ENCODE results near the gene CFAP74.
"Not testable (repeated sequence)": the region's sequence is repeated elsewhere in the genome, so short reads cannot be mapped to it uniquely, and the experiment has no call there.

CFAP74 gene

DNA sequence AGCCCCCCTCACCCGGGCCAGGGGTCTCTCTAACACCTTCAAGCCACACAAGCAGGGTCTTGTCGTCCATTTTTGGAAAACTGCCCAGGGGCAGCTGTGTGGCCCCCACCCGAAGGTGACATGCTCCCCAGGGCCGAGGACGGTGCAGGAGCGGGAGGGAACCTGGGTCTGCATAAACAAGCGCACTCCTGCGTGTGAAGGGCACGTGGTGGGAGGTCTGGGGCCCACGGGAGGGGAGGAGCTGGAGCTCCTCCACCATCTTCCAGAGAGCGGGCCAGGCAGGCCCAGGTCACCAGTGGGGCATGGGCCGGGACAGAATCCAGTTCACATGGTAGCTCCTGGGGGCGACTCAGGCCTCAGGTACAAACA lies 16.5 kb downstream of the CFAP74 start:
- DNase-seq (ENCODE audit: low spot score): no peak

DNA sequence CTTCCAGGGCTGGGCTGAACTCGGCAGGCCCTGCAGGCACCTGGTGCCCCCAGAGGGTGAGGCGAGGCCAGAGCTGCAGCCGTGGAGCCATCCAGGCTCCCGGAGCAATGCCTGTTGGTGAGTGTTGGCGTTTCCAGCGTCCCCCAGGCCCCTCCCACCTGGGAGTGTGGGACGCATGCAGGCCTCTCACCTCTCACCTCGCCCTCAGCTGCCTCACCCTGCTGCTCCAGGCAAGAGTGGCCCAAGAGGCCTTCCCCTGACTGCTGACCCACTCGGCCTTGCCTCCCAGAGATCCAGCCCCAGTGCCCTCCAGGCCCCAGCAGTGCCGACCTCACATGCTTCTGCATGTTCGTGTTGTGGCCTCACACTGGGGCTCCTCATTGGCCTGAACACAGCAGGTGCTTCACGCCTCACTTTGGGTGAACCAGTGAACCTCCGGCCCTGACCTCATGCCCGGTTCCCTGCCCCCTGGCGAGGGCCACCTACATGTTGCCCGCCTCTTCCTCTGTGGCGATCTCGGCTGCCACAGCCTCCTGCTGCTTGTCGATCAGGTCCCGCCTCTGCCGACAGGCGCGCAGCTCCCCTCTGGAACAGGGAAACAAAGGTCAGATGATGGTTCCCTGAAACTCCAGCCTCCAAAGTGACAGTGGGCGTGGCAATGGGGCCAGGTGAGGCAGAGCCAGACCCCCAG lies 17.0 kb downstream of the CFAP74 start:
- DNase-seq (ENCODE audit: low spot score): no peak

GRCh38 chr1:1985375-1986050 lies 18.1 kb downstream of the CFAP74 start:
- no peak for DNase-seq (ENCODE audit: low spot score)

GRCh38 chr1:1984560-1985070 lies 19.0 kb downstream of the CFAP74 start:
- DNase-seq (ENCODE audit: low spot score): no peak

DNA sequence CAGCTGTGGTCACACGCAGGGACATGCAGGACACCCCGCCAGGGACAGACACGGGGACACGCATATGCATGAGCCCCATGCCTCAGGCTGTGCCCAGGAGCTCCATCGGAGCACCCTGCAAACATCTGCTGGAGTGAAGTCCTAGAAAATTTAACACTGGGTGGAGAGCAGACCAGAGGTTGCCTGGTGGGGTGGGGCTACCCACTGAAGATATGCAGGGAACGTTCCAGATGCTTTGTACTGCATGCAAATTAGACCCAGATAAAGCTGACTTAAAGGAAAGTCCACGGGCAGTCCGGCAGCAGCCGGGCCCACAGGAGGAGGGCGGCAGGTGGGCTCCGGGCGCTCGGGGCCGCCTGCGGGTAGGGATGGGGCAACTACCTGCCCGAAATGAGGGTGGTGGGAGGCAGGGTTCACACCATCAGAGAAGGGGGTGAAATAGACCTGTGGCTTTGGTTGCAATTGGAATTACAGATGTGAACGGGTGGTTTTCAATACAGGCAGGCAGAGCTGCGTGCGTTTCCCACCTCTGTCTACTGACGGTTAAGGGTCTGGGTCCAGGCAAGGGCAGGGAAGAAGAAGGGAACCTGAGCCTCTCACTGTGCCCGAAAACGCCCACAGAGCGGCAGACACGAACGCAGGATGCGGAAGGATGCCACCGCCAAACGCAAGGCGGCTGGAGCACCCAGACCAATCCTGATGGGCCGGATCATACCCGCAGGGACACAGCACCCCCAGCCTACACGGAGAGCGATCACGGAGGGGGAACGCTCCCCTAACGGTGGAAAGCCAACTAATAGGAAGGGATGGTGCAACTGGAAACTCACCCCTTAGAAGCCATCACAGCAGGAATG lies 21.0 kb downstream of the CFAP74 start:
- DNase-seq (ENCODE audit: low spot score): no peak

- DNase-seq (ENCODE audit: low spot score): not testable (repeated sequence)
Observed at GRCh38 chr1:1981631-1982327, 21.8 kb downstream of the CFAP74 start.

GRCh38 chr1:1981142-1981500 lies 22.5 kb downstream of the CFAP74 start:
- DNase-seq (ENCODE audit: low spot score): no peak

DNA sequence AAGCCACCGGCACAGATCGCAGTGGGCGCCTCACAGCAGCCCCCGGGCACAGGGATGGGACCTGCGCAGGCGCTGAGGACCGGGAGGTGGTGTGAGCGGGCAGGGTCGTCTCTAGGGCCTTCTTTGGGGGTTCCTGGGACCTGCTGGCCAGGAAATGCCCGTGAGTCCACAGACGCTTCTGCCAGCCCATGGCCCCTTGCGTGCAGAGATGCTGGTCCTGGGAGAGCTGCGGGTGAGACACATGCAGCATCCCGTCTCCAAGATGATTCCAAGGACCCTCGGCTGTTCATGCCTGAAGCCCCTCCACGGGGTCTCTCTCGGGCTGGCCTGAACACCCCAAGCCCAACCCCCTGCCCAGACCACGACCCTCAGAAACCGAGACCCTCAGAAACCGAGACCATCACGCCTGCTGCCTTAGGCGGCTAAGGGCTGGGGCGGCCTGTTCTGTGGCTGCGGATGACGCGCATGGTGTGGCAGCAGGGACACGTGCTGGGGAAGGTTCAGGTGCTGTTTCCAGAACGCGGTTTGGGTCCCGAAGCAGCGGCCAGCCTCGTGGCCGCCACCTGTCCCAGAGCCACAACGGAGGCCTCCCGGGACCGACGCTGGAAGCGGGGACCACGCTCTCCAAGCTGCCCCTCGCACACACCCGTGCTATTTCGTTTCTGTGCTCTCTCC lies 23.0 kb downstream of the CFAP74 start:
- no peak for DNase-seq (ENCODE audit: low spot score)

GRCh38 chr1:1979482-1980165 lies 24.0 kb downstream of the CFAP74 start:
- DNase-seq (ENCODE audit: low spot score): no peak

DNA sequence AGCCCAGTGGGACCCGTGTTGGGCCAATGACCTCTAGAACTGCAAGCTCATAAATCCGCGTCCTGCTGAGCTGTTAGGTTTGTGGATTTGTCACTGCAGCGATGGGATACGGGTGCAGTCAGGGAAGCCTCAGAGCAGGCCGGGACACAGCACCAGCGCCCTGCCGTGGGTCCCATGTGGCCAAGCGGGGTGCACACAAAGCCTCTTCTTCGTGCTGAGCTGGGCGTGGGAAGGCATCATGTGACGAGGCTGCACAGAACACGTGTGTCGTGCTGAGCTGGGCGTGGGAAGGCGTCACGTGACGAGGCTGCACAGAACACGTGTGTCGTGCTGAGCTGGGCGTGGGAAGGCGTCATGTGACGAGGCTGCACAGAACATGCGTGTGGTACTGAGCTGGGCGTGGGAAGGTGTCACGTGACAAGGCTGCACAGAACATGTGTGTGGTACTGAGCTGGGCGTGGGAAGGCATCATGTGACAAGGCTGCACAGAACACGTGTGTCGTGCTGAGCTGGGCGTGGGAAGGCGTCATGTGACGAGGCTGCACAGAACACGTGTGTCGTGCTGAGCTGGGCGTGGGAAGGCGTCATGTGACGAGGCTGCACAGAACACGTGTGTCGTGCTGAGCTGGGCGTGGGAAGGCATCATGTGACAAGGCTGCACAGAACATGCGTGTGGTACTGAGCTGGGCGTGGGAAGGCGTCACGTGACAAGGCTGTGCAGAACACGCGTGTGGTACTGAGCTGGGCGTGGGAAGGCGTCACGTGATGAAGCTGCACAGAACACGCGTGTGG lies 24.7 kb downstream of the CFAP74 start:
- DNase-seq (ENCODE audit: low spot score): not testable (repeated sequence)

DNA sequence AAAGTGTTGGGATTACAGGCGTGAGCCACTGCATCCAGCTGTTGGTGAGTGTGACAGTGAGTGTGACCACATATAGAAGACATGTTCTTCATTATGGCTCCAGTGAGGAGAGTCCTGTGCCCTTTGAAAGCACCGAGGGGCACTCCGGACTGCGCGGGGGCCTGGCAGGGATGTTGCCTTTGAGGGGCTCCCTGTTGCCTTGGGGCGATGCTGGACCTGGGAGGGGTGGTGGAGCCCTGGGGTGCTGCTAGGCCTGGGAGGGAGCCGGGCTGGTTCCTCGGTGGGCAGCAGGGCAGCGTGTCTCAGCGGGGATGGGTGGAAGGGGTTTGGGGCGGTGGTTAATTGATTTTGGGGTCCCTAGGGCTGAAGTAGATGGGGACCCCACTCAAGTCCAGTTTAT lies 25.5 kb downstream of the CFAP74 start:
- DNase-seq (ENCODE audit: low spot score): no peak

DNA sequence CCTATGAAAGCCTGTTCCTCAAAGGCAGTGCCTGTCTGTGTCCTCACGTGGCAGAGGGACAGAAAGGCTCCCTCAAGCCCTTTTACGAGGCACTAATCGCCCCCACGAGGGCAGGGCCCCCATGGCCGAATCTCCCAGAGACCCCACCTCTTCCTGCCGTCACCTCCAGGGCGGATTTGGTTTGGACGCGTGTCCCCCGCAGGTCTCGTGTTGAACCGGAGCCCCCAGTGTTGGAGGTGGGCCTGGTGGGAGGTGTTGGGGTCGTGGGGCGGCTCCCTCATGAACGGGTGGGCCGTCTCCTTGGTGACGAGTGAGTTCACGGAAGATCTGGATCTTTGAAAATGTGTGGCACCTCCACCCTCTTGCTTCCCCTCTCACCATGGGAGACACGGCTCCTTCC lies 27.6 kb downstream of the CFAP74 start:
- DNase-seq (ENCODE audit: low spot score): no peak

DNA sequence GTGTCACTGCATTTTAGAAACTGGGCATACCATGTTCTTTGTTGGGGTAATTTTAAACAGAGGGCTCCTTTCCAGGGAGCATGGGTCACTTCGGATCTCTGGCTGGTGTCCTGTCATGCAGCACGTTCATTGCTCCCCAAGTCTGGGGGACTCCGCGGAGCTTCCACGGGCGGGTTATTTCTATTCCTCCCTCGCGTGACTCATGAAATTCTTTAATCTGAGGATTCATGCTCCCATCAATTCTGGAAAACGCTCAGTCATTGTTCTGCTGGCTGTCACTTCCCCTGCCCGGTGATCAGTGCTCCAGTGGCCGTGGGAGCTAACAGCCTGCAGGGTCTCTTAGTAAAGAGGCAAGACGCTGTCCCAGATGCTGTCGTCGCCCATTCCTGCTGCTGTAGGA lies 28.1 kb downstream of the CFAP74 start:
- DNase-seq (ENCODE audit: low spot score): no peak

- DNase-seq (ENCODE audit: low spot score): no peak
Observed at GRCh38 chr1:1974834-1975233, 28.8 kb downstream of the CFAP74 start.

- DNase-seq (ENCODE audit: low spot score): no peak
Observed at GRCh38 chr1:1973716-1974642, 29.6 kb downstream of the CFAP74 start.

- DNase-seq (ENCODE audit: low spot score): no peak
Observed at GRCh38 chr1:1972976-1973715, 30.4 kb downstream of the CFAP74 start.

DNA sequence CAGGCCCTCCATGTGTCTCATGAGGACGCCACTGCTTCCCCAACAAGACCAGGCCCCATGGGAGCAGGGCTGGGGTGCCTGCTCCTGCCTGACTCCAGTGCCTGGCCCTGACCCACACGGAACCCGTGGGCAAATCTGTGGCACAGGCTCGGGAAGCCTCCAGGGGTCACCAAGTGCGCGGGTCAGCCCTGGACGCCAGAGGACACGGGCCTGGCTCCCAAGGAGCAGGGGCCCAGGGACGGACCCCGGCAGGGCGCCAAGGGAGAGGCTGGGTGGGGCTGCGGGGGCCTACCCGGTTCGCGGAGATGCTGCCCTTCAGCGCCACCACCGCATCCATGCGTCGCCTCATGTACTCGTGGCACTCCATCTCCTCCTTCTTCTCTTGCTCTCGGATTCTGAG lies 31.9 kb downstream of the CFAP74 start:
- DNase-seq (ENCODE audit: low spot score): no peak

DNA sequence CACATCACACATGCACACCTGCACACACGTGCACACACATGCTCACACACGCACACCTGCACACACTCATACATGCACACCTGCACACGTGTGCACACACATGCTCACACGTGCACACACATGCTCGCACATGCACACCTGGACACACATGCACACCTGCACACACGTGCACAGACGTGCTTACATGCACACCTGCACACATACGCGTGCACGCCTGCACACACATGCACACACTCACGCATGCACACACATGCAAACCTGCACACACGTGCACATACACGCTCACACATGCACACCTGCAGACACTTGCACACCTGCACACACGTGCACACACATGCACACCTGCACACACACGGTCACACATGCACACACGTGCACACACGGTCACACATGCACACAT lies 32.6 kb downstream of the CFAP74 start:
- DNase-seq (ENCODE audit: low spot score): no peak

All from LoVo (cell line).